Stimulated activated CD4-positive, alpha-beta T cell treated with anti-CD3 and anti-CD28 coated beads, TNF-alpha, amount 100 ng/mL, for 4 hours (primary cell): ENCODE data around the gene NIF3L1.
"Not testable (repeated sequence)": the region's sequence is repeated elsewhere in the genome, so short reads cannot be mapped to it uniquely, and the experiment has no call there.

Experiments
- DNase-seq, 3 experiments: peaks; one replicate each; pipeline ENCODE4 v3.0.0-alpha.2; 2020; ENCODE audit warnings: low read depth in 3 of 3

The NIF3L1 gene

GRCh38 chr2:200873560-200873959 lies 15.6 kb upstream of the NIF3L1 start:
- no peak for DNase-seq

GRCh38 chr2:200877443-200877842 lies 11.7 kb upstream of the NIF3L1 start:
- no peak for DNase-seq

- DNase-seq = no peak
Measured at GRCh38 chr2:200878289-200878880, 10.8 kb upstream of the NIF3L1 start.

- not testable (repeated sequence) for DNase-seq
Measured at GRCh38 chr2:200881715-200882249, 7.4 kb upstream of the NIF3L1 start.

GRCh38 chr2:200899482-200899881 lies 10.3 kb downstream of the NIF3L1 start:
- no peak for DNase-seq

GRCh38 chr2:200901459-200902072 lies 12.4 kb downstream of the NIF3L1 start:
- peak in 2 of 3 experiments; percentile 40 to 57 for DNase-seq

GRCh38 chr2:200905618-200906296 lies 16.6 kb downstream of the NIF3L1 start:
- peak in 1 of 3 experiments; percentile 24 for DNase-seq

- DNase-seq = no peak
Measured at GRCh38 chr2:200909958-200910357, 20.8 kb downstream of the NIF3L1 start.

GRCh38 chr2:200913654-200914053 lies 24.5 kb downstream of the NIF3L1 start:
- DNase-seq = no peak

GRCh38 chr2:200922439-200922838 lies 33.3 kb downstream of the NIF3L1 start:
- no peak for DNase-seq

- no peak for DNase-seq
Measured at GRCh38 chr2:200929334-200930249, 40.4 kb downstream of the NIF3L1 start.

GRCh38 chr2:200930947-200931626 lies 41.9 kb downstream of the NIF3L1 start:
- DNase-seq = no peak

- no peak for DNase-seq
Measured at GRCh38 chr2:200939832-200940231, 50.7 kb downstream of the NIF3L1 start.

- no peak for DNase-seq
Measured at GRCh38 chr2:200943527-200944105, 54.4 kb downstream of the NIF3L1 start.

GRCh38 chr2:200944467-200945394 lies 55.6 kb downstream of the NIF3L1 start:
- no peak for DNase-seq

- DNase-seq = no peak
Measured at GRCh38 chr2:200945395-200945729, 56.2 kb downstream of the NIF3L1 start.

- DNase-seq = no peak
Measured at GRCh38 chr2:200950378-200950777, 61.2 kb downstream of the NIF3L1 start.
